ENCODE results near the gene PFDN4.
A peak's percentile ranks its signal among the peaks of the same experiment; 100 is the strongest.

DNA sequence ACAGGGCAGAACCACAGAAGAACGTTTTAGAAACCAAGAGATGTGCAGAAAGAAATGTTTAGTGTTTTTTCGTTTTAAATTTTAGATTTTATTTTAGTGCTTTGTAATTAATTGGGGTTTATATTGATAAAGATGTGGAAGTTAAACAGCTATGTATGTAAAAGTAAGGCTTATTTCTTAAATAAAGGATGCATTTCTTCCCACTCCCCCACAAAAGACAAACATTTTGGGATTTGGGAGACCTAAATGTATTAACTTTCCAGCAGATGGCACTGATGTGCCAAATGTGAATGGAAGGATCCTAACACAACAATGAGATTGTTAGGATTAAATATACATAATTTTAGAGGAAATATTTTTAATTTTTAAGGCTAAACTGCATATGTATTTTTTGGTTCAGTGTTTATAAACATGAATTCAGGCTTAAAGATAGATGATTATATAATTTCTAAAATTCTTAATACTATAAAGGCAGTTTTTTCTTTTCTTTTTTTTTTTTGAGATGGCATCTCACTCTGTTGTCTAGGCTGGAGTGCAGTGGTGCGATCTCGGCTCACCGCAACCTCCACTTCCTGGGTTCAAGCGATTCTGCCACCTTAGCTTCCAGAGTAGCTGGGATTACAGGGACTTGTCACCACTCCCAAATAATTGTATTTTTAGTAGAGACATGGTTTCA lies 12.0 kb downstream of the PFDN4 start:
- no peak for TF ChIP-seq POLR2AphosphoS5 (IDR thresholded peaks at IDR 0.05)
- TF ChIP-seq, protein P1, sequence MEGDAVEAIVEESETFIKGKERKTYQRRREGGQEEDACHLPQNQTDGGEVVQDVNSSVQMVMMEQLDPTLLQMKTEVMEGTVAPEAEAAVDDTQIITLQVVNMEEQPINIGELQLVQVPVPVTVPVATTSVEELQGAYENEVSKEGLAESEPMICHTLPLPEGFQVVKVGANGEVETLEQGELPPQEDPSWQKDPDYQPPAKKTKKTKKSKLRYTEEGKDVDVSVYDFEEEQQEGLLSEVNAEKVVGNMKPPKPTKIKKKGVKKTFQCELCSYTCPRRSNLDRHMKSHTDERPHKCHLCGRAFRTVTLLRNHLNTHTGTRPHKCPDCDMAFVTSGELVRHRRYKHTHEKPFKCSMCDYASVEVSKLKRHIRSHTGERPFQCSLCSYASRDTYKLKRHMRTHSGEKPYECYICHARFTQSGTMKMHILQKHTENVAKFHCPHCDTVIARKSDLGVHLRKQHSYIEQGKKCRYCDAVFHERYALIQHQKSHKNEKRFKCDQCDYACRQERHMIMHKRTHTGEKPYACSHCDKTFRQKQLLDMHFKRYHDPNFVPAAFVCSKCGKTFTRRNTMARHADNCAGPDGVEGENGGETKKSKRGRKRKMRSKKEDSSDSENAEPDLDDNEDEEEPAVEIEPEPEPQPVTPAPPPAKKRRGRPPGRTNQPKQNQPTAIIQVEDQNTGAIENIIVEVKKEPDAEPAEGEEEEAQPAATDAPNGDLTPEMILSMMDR (IDR thresholded peaks at IDR 0.05), result peak in 2 of 6 experiments; percentile 32 to 35
- TF ChIP-seq POLR2A (IDR thresholded peaks at IDR 0.05), result no peak

Measured in upper lobe of left lung (tissue), 4 donors.